ENCODE data around the gene NAPSA. TPM values are rescaled to one million over a fixed set of nuclear protein-coding genes. Genes with fewer than 3 reads are reported as not detected.

Gene NAPSA
- total and polyA plus RNA-seq, 9 of the 15 experiments (the other 6 are each of a cell fraction or from before 2014, with no cell fraction given), result 0.25 to 1.9 (median 0.69) TPM

- TF ChIP-seq ZBTB11 (CRISPR knock-in tag; IDR thresholded peaks at IDR 0.05) (0 out of 6 replicates have a peak, but pooled peaks of 1 of the 3 experiments have one; percentile 31), TEAD1 (CRISPR knock-in tag; IDR thresholded peaks at IDR 0.05) (peak in 1 of 2 experiments; percentile 2; a peak in 1 of 4 replicates), PTRF (tag; IDR thresholded peaks at IDR 0.05) (no peak), BCLAF1 (IDR thresholded peaks at IDR 0.05; ENCODE audit: borderline replicate concordance in 1 of 2, control insufficient read depth in 1 of 2, low read depth in 2 of 2, low read length in 1 of 2) (no peak), NFIC (IDR thresholded peaks at IDR 0.05) (peak; percentile 16; the same call in 1 of the 2 replicates), BHLHE40 (IDR thresholded peaks at IDR 0.05; ENCODE audit: low read length) (peak; percentile 62)
Observed at GRCh38 chr19:50383001-50383851, 17.8 kb upstream of the NAPSA start (continued).

All from K562 (cell line).